H1 (cell line): ENCODE results near the gene DNAJC10. TPM values are rescaled to one million over a fixed set of nuclear protein-coding genes. Genes with fewer than 3 reads are reported as not detected.

Experiments used
- CTCF ChIA-PET: fragments of 300-600 bp; sonication (Branson Sonifier 250); formaldehyde crosslinking; loops from one replicate; lab custom pipeline; 2021; ENCODE audit not compliant: partially characterized antibody; lab: Charles Lee
- POLR2A ChIA-PET: fragments of 300-600 bp; sonication (Branson Sonifier 250); formaldehyde crosslinking; loops from one replicate; lab custom pipeline; 2021; ENCODE audit warnings: inconsistent platforms; ENCODE audit not compliant: partially characterized antibody; lab: Charles Lee
- DNase-seq, 2 experiments: peaks; one replicate each; pipeline versions ENCODE4 v3.0.0 to v3.0.0-alpha.2; 2010 to 2022; ENCODE audit warnings: low spot score in 2 of 2, low read depth in 1 of 2, mixed read lengths in 1 of 2
- FAIRE-seq: peaks from 2 replicates; lab custom pipeline; 2011; peaks lifted over from hg19 to GRCh38; lab: Jason Lieb, UNC
- H2AFZ ChIP-seq: 2 replicates; pipeline ENCODE4 v1.8.1; 2012; ENCODE audit warnings: low read length, inconsistent platforms
- H2AK5ac ChIP-seq: 2 replicates; pipeline ENCODE4 v1.6.1; 2013; ENCODE audit warnings: low read depth, low read length
- H2BK120ac ChIP-seq: replicated peaks from 2 replicates; pipeline ENCODE3; 2013; ENCODE audit warnings: low read depth, low read length, inconsistent platforms
- H2BK12ac ChIP-seq: 2 replicates; pipeline ENCODE4 v1.6.1; 2013; ENCODE audit warnings: low read depth, low read length
- H2BK15ac ChIP-seq: 2 replicates; pipeline ENCODE4 v1.6.1; 2013; ENCODE audit warnings: low read length
- H2BK20ac ChIP-seq: 2 replicates; pipeline ENCODE4 v1.6.1; 2013; ENCODE audit warnings: low read length
- H2BK5ac ChIP-seq: 2 replicates; pipeline ENCODE4 v1.6.1; 2013; ENCODE audit warnings: low read depth, low read length
- H3K14ac ChIP-seq: 2 replicates; pipeline ENCODE4 v1.6.1; 2013; ENCODE audit warnings: inconsistent platforms; ENCODE audit not compliant: insufficient read length
- H3K18ac ChIP-seq: 2 replicates; pipeline ENCODE4 v1.6.1; 2013; ENCODE audit warnings: low read length; ENCODE audit errors: extremely low read depth
- H3K23ac ChIP-seq: 2 replicates; pipeline ENCODE4 v1.6.1; 2013; ENCODE audit warnings: inconsistent platforms; ENCODE audit not compliant: insufficient read length
- H3K23me2 ChIP-seq: 2 replicates; pipeline ENCODE4 v1.6.1; 2013; ENCODE audit warnings: low read depth, low read length
- H3K27ac ChIP-seq: 2 replicates; pipeline ENCODE4 v1.6.1; 2011; ENCODE audit warnings: low read depth, low read length, inconsistent platforms
- H3K27me3 ChIP-seq, 4 experiments: replicated peaks in 1 of 4; 1 replicate in 1 of 4; 2 replicates in 3 of 4; pipeline versions ENCODE4 v1.6.1 to v1.8.1; 2011 to 2013; ENCODE audit warnings: low read length in 3 of 4, mild to moderate bottlenecking in 3 of 4, inconsistent platforms in 2 of 4, mixed read lengths in 2 of 4, moderate library complexity in 1 of 4; ENCODE audit not compliant: control insufficient read depth in 3 of 4, insufficient read depth in 3 of 4; ENCODE audit errors: extremely low read depth in 1 of 4
- H3K36me3 ChIP-seq, 4 experiments: 2 replicates each; pipeline versions ENCODE4 v1.6.1 to v1.8.1; 2011 to 2013; ENCODE audit warnings: mild to moderate bottlenecking in 4 of 4, low read length in 3 of 4, moderate library complexity in 2 of 4, control low read depth in 1 of 4, inconsistent platforms in 1 of 4; ENCODE audit not compliant: insufficient read depth in 4 of 4, control insufficient read depth in 2 of 4
- H3K4ac ChIP-seq: replicated peaks from 2 replicates; pipeline ENCODE3; 2013; ENCODE audit warnings: low read length, low read depth, mixed read lengths, inconsistent platforms; ENCODE audit not compliant: insufficient read length
- H3K4me1 ChIP-seq, 4 experiments: replicated peaks in 1 of 4; 1 replicate in 1 of 4; 2 replicates in 3 of 4; pipeline versions ENCODE4 v1.6.1 to v1.8.1; 2011 to 2013; ENCODE audit warnings: low read length in 3 of 4, inconsistent platforms in 2 of 4, mixed read lengths in 1 of 4; ENCODE audit not compliant: insufficient read depth in 4 of 4, control insufficient read depth in 3 of 4
- H3K4me2 ChIP-seq, 2 experiments: 2 replicates each; pipeline versions ENCODE4 v1.6.1 to v1.8.1; 2011 to 2013; ENCODE audit warnings: low read depth in 2 of 2, low read length in 2 of 2, control low read depth in 1 of 2, inconsistent platforms in 1 of 2, mild to moderate bottlenecking in 1 of 2; ENCODE audit not compliant: insufficient read depth in 1 of 2
- H3K4me3 ChIP-seq, 4 experiments: fragments of 200-600, 300-600 bp in 1 of 4; sonication (generic), shearing (Covaris generic), sonication (Bioruptor Twin) in 1 of 4; 2 replicates each; pipeline versions ENCODE4 v1.5.1 to v1.8.1; 2011 to 2016; ENCODE audit warnings: low read length in 4 of 4, low read depth in 3 of 4, control low read depth in 2 of 4, inconsistent platforms in 2 of 4, mild to moderate bottlenecking in 2 of 4, mixed read lengths in 1 of 4, moderate library complexity in 1 of 4; ENCODE audit not compliant: insufficient read depth in 2 of 4; ENCODE audit errors: extremely low read depth in 1 of 4
- H3K56ac ChIP-seq: replicated peaks from 2 replicates; pipeline ENCODE3; 2013; ENCODE audit warnings: low read depth, mild to moderate bottlenecking, mixed read lengths, low read length, inconsistent platforms; ENCODE audit not compliant: insufficient read length
- H3K79me1 ChIP-seq: 2 replicates; pipeline ENCODE4 v1.6.1; 2013; ENCODE audit warnings: low read depth, low read length, control low read depth
- H3K79me2 ChIP-seq, 2 experiments: 2 replicates each; pipeline versions ENCODE4 v1.6.1 to v1.8.1; 2012 to 2013; ENCODE audit warnings: low read length in 2 of 2, mild to moderate bottlenecking in 2 of 2, inconsistent platforms in 1 of 2; ENCODE audit not compliant: insufficient read depth in 2 of 2, control insufficient read depth in 1 of 2
- H3K9ac ChIP-seq, 4 experiments: replicated peaks in 1 of 4; 1 replicate in 1 of 4; 2 replicates in 3 of 4; pipeline versions ENCODE4 v1.6.1 to v1.8.1; 2011 to 2013; ENCODE audit warnings: low read depth in 3 of 4, low read length in 3 of 4, control low read depth in 2 of 4, mild to moderate bottlenecking in 2 of 4, moderate library complexity in 2 of 4, inconsistent platforms in 1 of 4; ENCODE audit errors: extremely low read depth in 1 of 4
- H3K9me3 ChIP-seq, 2 experiments: 2 replicates each; pipeline versions ENCODE4 v1.6.1 to v1.8.1; 2012 to 2013; ENCODE audit warnings: mild to moderate bottlenecking in 2 of 2, moderate library complexity in 2 of 2, control low read depth in 1 of 2, inconsistent platforms in 1 of 2, low read depth in 1 of 2, low read length in 1 of 2, mixed read lengths in 1 of 2; ENCODE audit not compliant: insufficient read depth in 2 of 2
- H4K20me1 ChIP-seq, 2 experiments: replicated peaks in 1 of 2; 2 replicates each; pipeline versions ENCODE3 to v1.8.1; 2011 to 2013; ENCODE audit warnings: inconsistent platforms in 2 of 2, low read length in 2 of 2, mild to moderate bottlenecking in 1 of 2; ENCODE audit not compliant: insufficient read depth in 2 of 2, control insufficient read depth in 1 of 2
- H4K5ac ChIP-seq: 2 replicates; pipeline ENCODE4 v1.6.1; 2013; ENCODE audit warnings: low read length, low read depth, mixed read lengths, inconsistent platforms; ENCODE audit not compliant: insufficient read length
- H4K8ac ChIP-seq: 2 replicates; pipeline ENCODE4 v1.8.0; 2013; ENCODE audit warnings: mild to moderate bottlenecking, moderate library complexity, low read length, inconsistent platforms; ENCODE audit not compliant: insufficient read depth; ENCODE audit errors: extremely low read depth
- H4K91ac ChIP-seq: replicated peaks from 2 replicates; pipeline ENCODE3; 2013; ENCODE audit warnings: low read length, mixed read lengths, inconsistent platforms; ENCODE audit not compliant: insufficient read length
- CHD2 ChIP-seq: IDR thresholded peaks from 2 replicates; pipeline ENCODE4 v1.6.1; 2012; ENCODE audit warnings: low read length, improper control_type of control experiment
- E2F6 ChIP-seq: IDR thresholded peaks from 2 replicates; pipeline ENCODE4 v1.6.1; 2012; ENCODE audit warnings: inconsistent platforms
- JUN ChIP-seq: IDR thresholded peaks from 2 replicates; pipeline ENCODE4 v1.6.1; 2011; ENCODE audit warnings: low read depth, mild to moderate bottlenecking, improper control_type of control experiment, low read length
- polyA plus RNA-seq, 7 experiments: library from polyadenylated mRNA; depleted of rRNA in 3 of 7; stranded (reverse) in 5 of 7; unstranded in 2 of 7; fragments of >200 nt in 5 of 7; fragments of 200-250 nt in 2 of 7; gene quantifications; 1 replicate in 5 of 7; 2 replicates in 1 of 7; 4 replicates in 1 of 7; pipeline versions ENCODE4 v1.2.1 to v1.2.3, GENCODE V29; 2011 to 2013; ENCODE audit warnings: missing spikeins in 2 of 7, mixed read lengths in 2 of 7
- total RNA-seq: library from RNA; stranded (reverse); fragmentation: NEBNext Ultra II Directional; extraction: Animal tissue kit (Norgen Biotek cat#: 25700); gene quantifications from 2 replicates; pipeline ENCODE4 v1.2.1, GENCODE V29; 2021

Gene DNAJC10
- total and polyA plus RNA-seq, 2 of the 8 experiments (the other 6 are each of a cell fraction or from before 2014, with no cell fraction given), result 23.2 to 121 TPM

GRCh38 chr2:182713601-182714000, 2.5 kb upstream of the DNAJC10 start:
- Histone ChIP-seq H2BK15ac (no peak overlapping the region), H3K23ac (no peak overlapping the region), H2AFZ (peak overlapping the region; percentile 94; the same call in 1 of the 2 replicates), H2BK20ac (no peak overlapping the region), H3K79me2 (peaks cover 0 to 18% of the 10 kb centered on the region in 2 experiments; a peak in 2 of 4 replicates), H3K4me3 (no peak overlapping the region), H3K27ac (no peak overlapping the region), H3K9me3 (no peaks in the 10 kb centered on the region), H4K5ac (no peak overlapping the region), H3K14ac (no peak overlapping the region), H3K4me1 (no peaks in the 10 kb centered on the region; a peak in 1 of 7 replicates), H3K79me1 (0 out of 2 replicates have a peak, but pooled peaks cover 3% of the 10 kb centered on the region), H4K8ac (no peak overlapping the region), H2BK12ac (no peak overlapping the region), H2BK5ac (no peak overlapping the region), H3K36me3 (peaks cover 0 to 12% (median 0%) of the 10 kb centered on the region in 4 experiments; a peak in 2 of 8 replicates), H3K4me2 (no peak overlapping the region), H2AK5ac (no peak overlapping the region), H3K9ac (no peak overlapping the region), H3K56ac (no peak overlapping the region), H3K23me2 (peaks cover 6% of the 10 kb centered on the region), H3K18ac (no peak overlapping the region), H2BK120ac (no peak overlapping the region), H4K20me1 (no peaks in the 10 kb centered on the region), H3K4ac (no peak overlapping the region), H3K27me3 (no peaks in the 10 kb centered on the region), H4K91ac (no peak overlapping the region)
- FAIRE-seq (no peak), DNase-seq (no peak)
- ChIA-PET POLR2A (no interaction called here), CTCF (interaction anchor here (0.9 kb wide), 1 partner anchor 12 kb away, joined by 3 read pairs; no protein-coding TSS in a partner anchor)
- TF ChIP-seq JUN (no peak), CHD2 (no peak), E2F6 (no peak)
